ENCODE results near the gene COG5.

DNA sequence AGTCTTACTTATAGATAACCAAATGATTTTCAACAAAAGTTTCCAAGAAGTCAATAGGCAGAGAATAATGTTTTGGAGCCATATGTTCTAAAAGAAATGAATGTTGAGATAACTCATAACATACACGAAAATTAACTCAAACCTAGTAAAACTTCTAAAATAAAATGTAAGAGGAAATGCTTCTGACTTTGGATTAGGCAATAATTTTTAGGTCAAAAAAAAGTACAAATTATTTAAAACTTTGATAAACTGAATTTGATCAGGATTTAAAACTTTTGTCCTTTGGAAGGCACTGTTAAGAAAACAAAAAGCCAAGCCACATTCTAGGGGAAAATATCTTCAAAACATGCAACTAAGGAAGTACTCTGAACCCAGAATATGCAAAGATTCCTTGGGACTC is 242.1 kb downstream of the COG5 start:
- TF ChIP-seq POLR2AphosphoS5 (IDR thresholded peaks at IDR 0.05; ENCODE audit: low read depth) (no peak), JUNB (IDR thresholded peaks at IDR 0.05; ENCODE audit: unreplicated experiment) (no peak), EZH2 (IDR thresholded peaks at IDR 0.05; ENCODE audit: low read depth, unreplicated experiment) (no peak), CREB1 (CRISPR knock-in tag; IDR thresholded peaks at IDR 0.05; ENCODE audit: low read depth) (no peak), EZH2phosphoT487 (IDR thresholded peaks at IDR 0.05; ENCODE audit: unreplicated experiment) (no peak), ZNF331 (CRISPR knock-in tag; IDR thresholded peaks at IDR 0.05; ENCODE audit: low read depth) (no peak), NANOG (IDR thresholded peaks at IDR 0.05; ENCODE audit: borderline replicate concordance) (no peak), ZNF114 (CRISPR knock-in tag; IDR thresholded peaks at IDR 0.05) (no peak), STAT1 (IDR thresholded peaks at IDR 0.05; ENCODE audit: unreplicated experiment) (no peak)
- TF ChIP-seq, protein P1, sequence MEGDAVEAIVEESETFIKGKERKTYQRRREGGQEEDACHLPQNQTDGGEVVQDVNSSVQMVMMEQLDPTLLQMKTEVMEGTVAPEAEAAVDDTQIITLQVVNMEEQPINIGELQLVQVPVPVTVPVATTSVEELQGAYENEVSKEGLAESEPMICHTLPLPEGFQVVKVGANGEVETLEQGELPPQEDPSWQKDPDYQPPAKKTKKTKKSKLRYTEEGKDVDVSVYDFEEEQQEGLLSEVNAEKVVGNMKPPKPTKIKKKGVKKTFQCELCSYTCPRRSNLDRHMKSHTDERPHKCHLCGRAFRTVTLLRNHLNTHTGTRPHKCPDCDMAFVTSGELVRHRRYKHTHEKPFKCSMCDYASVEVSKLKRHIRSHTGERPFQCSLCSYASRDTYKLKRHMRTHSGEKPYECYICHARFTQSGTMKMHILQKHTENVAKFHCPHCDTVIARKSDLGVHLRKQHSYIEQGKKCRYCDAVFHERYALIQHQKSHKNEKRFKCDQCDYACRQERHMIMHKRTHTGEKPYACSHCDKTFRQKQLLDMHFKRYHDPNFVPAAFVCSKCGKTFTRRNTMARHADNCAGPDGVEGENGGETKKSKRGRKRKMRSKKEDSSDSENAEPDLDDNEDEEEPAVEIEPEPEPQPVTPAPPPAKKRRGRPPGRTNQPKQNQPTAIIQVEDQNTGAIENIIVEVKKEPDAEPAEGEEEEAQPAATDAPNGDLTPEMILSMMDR (conservative IDR thresholded peaks at IDR 0.05; ENCODE audit: low read depth in 2 of 2): no peak
- TF ChIP-seq, protein P2, sequence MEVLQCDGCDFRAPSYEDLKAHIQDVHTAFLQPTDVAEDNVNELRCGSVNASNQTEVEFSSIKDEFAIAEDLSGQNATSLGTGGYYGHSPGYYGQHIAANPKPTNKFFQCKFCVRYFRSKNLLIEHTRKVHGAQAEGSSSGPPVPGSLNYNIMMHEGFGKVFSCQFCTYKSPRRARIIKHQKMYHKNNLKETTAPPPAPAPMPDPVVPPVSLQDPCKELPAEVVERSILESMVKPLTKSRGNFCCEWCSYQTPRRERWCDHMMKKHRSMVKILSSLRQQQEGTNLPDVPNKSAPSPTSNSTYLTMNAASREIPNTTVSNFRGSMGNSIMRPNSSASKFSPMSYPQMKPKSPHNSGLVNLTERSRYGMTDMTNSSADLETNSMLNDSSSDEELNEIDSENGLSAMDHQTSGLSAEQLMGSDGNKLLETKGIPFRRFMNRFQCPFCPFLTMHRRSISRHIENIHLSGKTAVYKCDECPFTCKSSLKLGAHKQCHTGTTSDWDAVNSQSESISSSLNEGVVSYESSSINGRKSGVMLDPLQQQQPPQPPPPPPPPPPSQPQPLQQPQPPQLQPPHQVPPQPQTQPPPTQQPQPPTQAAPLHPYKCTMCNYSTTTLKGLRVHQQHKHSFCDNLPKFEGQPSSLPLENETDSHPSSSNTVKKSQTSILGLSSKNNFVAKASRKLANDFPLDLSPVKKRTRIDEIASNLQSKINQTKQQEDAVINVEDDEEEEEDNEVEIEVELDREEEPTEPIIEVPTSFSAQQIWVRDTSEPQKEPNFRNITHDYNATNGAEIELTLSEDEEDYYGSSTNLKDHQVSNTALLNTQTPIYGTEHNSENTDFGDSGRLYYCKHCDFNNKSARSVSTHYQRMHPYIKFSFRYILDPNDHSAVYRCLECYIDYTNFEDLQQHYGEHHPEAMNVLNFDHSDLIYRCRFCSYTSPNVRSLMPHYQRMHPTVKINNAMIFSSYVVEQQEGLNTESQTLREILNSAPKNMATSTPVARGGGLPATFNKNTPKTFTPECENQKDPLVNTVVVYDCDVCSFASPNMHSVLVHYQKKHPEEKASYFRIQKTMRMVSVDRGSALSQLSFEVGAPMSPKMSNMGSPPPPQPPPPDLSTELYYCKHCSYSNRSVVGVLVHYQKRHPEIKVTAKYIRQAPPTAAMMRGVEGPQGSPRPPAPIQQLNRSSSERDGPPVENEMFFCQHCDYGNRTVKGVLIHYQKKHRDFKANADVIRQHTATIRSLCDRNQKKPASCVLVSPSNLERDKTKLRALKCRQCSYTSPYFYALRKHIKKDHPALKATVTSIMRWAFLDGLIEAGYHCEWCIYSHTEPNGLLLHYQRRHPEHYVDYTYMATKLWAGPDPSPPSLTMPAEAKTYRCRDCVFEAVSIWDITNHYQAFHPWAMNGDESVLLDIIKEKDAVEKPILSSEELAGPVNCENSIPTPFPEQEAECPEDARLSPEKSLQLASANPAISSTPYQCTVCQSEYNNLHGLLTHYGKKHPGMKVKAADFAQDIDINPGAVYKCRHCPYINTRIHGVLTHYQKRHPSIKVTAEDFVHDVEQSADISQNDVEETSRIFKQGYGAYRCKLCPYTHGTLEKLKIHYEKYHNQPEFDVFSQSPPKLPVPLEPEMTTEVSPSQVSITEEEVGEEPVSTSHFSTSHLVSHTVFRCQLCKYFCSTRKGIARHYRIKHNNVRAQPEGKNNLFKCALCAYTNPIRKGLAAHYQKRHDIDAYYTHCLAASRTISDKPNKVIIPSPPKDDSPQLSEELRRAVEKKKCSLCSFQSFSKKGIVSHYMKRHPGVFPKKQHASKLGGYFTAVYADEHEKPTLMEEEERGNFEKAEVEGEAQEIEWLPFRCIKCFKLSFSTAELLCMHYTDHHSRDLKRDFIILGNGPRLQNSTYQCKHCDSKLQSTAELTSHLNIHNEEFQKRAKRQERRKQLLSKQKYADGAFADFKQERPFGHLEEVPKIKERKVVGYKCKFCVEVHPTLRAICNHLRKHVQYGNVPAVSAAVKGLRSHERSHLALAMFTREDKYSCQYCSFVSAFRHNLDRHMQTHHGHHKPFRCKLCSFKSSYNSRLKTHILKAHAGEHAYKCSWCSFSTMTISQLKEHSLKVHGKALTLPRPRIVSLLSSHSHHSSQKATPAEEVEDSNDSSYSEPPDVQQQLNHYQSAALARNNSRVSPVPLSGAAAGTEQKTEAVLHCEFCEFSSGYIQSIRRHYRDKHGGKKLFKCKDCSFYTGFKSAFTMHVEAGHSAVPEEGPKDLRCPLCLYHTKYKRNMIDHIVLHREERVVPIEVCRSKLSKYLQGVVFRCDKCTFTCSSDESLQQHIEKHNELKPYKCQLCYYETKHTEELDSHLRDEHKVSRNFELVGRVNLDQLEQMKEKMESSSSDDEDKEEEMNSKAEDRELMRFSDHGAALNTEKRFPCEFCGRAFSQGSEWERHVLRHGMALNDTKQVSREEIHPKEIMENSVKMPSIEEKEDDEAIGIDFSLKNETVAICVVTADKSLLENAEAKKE (CRISPR knock-in tag; IDR thresholded peaks at IDR 0.05): no peak
- TF ChIP-seq, protein P3, sequence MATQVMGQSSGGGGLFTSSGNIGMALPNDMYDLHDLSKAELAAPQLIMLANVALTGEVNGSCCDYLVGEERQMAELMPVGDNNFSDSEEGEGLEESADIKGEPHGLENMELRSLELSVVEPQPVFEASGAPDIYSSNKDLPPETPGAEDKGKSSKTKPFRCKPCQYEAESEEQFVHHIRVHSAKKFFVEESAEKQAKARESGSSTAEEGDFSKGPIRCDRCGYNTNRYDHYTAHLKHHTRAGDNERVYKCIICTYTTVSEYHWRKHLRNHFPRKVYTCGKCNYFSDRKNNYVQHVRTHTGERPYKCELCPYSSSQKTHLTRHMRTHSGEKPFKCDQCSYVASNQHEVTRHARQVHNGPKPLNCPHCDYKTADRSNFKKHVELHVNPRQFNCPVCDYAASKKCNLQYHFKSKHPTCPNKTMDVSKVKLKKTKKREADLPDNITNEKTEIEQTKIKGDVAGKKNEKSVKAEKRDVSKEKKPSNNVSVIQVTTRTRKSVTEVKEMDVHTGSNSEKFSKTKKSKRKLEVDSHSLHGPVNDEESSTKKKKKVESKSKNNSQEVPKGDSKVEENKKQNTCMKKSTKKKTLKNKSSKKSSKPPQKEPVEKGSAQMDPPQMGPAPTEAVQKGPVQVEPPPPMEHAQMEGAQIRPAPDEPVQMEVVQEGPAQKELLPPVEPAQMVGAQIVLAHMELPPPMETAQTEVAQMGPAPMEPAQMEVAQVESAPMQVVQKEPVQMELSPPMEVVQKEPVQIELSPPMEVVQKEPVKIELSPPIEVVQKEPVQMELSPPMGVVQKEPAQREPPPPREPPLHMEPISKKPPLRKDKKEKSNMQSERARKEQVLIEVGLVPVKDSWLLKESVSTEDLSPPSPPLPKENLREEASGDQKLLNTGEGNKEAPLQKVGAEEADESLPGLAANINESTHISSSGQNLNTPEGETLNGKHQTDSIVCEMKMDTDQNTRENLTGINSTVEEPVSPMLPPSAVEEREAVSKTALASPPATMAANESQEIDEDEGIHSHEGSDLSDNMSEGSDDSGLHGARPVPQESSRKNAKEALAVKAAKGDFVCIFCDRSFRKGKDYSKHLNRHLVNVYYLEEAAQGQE (IDR thresholded peaks at IDR 0.05; ENCODE audit: unreplicated experiment): no peak
- TF ChIP-seq, protein P4, sequence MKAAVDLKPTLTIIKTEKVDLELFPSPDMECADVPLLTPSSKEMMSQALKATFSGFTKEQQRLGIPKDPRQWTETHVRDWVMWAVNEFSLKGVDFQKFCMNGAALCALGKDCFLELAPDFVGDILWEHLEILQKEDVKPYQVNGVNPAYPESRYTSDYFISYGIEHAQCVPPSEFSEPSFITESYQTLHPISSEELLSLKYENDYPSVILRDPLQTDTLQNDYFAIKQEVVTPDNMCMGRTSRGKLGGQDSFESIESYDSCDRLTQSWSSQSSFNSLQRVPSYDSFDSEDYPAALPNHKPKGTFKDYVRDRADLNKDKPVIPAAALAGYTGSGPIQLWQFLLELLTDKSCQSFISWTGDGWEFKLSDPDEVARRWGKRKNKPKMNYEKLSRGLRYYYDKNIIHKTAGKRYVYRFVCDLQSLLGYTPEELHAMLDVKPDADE (IDR thresholded peaks at IDR 0.05): no peak
